Duodenal mucosa (tissue), 2 donors: ENCODE data around the gene PROK1.

Experiments used
- H3K27ac ChIP-seq: one replicate; pipeline ENCODE4 v1.7.0; 2013; ENCODE audit warnings: low read depth, low read length
- H3K27me3 ChIP-seq, 2 donors: one replicate each; pipeline ENCODE4 v1.7.0; 2013; ENCODE audit warnings: low read length in 2 of 2, control low read depth in 1 of 2; ENCODE audit not compliant: insufficient read depth in 2 of 2, control insufficient read depth in 1 of 2
- H3K36me3 ChIP-seq, 2 donors: one replicate each; pipeline ENCODE4 v1.7.0; 2013; ENCODE audit warnings: low read length in 2 of 2, control low read depth in 1 of 2; ENCODE audit not compliant: insufficient read depth in 2 of 2, control insufficient read depth in 1 of 2
- H3K4me1 ChIP-seq, 2 donors: one replicate each; pipeline ENCODE4 v1.7.0; 2013; ENCODE audit warnings: low read length in 2 of 2, control low read depth in 1 of 2; ENCODE audit not compliant: insufficient read depth in 2 of 2, control insufficient read depth in 1 of 2
- H3K4me3 ChIP-seq, 2 donors: one replicate each; pipeline ENCODE4 v1.7.0; 2013; ENCODE audit warnings: low read length in 2 of 2, low read depth in 1 of 2
- H3K9ac ChIP-seq, 2 donors: one replicate each; pipeline ENCODE4 v1.7.0; 2013; ENCODE audit warnings: low read length in 2 of 2, low read depth in 1 of 2
- H3K9me3 ChIP-seq, 2 donors: one replicate each; pipeline ENCODE4 v1.7.0; 2013; ENCODE audit warnings: low read length in 2 of 2, control low read depth in 1 of 2; ENCODE audit not compliant: control insufficient read depth in 1 of 2

Gene PROK1

GRCh38 chr1:110449661-110450651 is 993 bp upstream of the PROK1 start:
- peaks cover 0 to 9% of the 10 kb centered on the region in 2 donors for H3K27me3 ChIP-seq
- H3K9me3 ChIP-seq: no peaks in the 10 kb centered on the region
- no peak overlapping the region for H3K27ac ChIP-seq
- no peak overlapping the region for H3K4me3 ChIP-seq
- no peaks in the 10 kb centered on the region for H3K4me1 ChIP-seq
- no peak overlapping the region for H3K9ac ChIP-seq
- no peaks in the 10 kb centered on the region for H3K36me3 ChIP-seq

DNA sequence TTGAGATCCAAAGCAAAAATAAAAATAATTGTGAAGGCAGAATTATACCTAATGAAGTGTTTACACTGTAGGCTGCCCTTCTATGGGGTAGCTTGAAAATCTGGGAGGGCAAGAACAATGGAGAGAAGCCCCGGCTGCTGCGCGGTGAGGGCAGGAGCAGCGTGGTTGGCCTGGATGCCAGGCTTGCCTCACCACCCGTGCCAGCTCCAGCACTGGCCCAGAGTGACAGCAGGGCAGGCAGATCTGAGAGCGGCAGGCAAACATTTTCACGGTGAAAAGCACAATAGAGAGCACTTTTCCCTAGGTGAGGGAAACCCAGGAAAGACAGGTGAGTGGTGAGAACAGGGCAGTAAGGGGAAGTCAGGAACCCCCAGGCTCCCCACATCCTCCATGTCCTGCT is 1.4 kb downstream of the PROK1 start:
- H3K9ac ChIP-seq: no peak overlapping the region
- no peaks in the 10 kb centered on the region for H3K36me3 ChIP-seq
- H3K9me3 ChIP-seq: no peaks in the 10 kb centered on the region
- no peak overlapping the region for H3K4me3 ChIP-seq
- H3K4me1 ChIP-seq: no peaks in the 10 kb centered on the region
- H3K27ac ChIP-seq: no peak overlapping the region
- peaks cover 0 to 9% of the 10 kb centered on the region in 2 donors for H3K27me3 ChIP-seq

GRCh38 chr1:110453829-110454228 is 2.9 kb downstream of the PROK1 start:
- no peaks in the 10 kb centered on the region for H3K36me3 ChIP-seq
- H3K27ac ChIP-seq: no peak overlapping the region
- peaks cover 0 to 9% of the 10 kb centered on the region in 2 donors for H3K27me3 ChIP-seq
- no peak overlapping the region for H3K4me3 ChIP-seq
- H3K4me1 ChIP-seq: no peaks in the 10 kb centered on the region
- H3K9me3 ChIP-seq: no peaks in the 10 kb centered on the region
- no peak overlapping the region for H3K9ac ChIP-seq

- Histone ChIP-seq H3K36me3 (no peaks in the 10 kb centered on the region), H3K9me3 (no peaks in the 10 kb centered on the region)
Measured at GRCh38 chr1:110454328-110454727, 3.4 kb downstream of the PROK1 start.

DNA sequence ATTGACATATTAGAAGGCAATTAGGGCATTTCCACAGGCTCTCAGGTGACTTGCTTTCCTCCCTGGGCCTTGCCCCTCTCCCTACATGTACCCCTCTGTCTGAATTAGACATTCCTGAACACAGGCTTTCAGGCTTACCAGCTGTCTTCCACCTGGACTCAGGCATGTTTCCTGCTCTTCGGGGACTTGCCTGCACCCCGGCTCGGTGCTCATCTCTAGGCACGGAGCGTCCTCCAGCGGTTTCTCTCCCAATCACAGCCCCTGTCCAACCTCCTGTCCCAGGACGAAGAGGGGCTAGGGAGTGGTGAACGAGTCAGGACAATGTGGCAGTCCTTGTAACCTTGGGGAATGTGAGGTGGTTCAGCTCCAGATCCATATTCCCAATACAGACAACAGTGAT is 4.2 kb downstream of the PROK1 start:
- Histone ChIP-seq H3K9me3 (no peaks in the 10 kb centered on the region), H3K27me3 (peaks cover 0 to 7% of the 10 kb centered on the region in 2 donors), H3K4me3 (no peak overlapping the region), H3K4me1 (no peaks in the 10 kb centered on the region), H3K36me3 (no peaks in the 10 kb centered on the region), H3K27ac (no peak overlapping the region), H3K9ac (no peak overlapping the region)

More at GRCh38 chr1:110454328-110454727, 3.4 kb downstream of the PROK1 start:
- H3K4me3 ChIP-seq: no peak overlapping the region
- no peaks in the 10 kb centered on the region for H3K4me1 ChIP-seq
- peaks cover 0 to 9% of the 10 kb centered on the region in 2 donors for H3K27me3 ChIP-seq
- no peak overlapping the region for H3K9ac ChIP-seq
- no peak overlapping the region for H3K27ac ChIP-seq

DNA sequence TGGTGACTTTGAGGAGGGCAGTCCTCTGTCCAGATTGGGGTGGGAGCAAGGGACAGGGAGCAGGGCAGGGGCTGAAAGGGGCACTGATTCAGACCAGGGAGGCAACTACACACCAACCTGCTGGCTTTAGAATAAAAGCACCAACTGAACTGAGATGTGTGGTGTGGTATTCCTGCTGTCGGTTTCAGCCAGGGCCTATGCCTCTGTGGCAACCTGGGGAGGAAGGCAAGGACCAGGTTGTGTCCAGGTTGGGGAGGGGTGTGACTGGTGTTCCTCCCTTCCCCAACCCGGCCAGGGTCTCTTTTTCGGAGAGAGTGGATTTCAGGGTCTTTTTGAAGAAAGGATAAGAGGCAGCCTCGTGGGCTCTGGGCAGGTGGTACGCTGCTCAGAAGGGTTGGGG is 6.3 kb downstream of the PROK1 start:
- Histone ChIP-seq H3K27me3 (peaks cover 0 to 3% of the 10 kb centered on the region in 2 donors), H3K27ac (no peak overlapping the region), H3K9ac (no peak overlapping the region), H3K9me3 (no peaks in the 10 kb centered on the region), H3K4me1 (no peaks in the 10 kb centered on the region), H3K36me3 (no peaks in the 10 kb centered on the region), H3K4me3 (no peak overlapping the region)

- Histone ChIP-seq H3K9me3 (no peaks in the 10 kb centered on the region), H3K4me3 (no peak overlapping the region), H3K9ac (no peak overlapping the region), H3K36me3 (no peaks in the 10 kb centered on the region), H3K27me3 (peaks cover 0 to 3% of the 10 kb centered on the region in 2 donors), H3K27ac (no peak overlapping the region), H3K4me1 (peaks cover 0 to 17% of the 10 kb centered on the region in 2 donors)
Measured at GRCh38 chr1:110460253-110461220, 9.6 kb downstream of the PROK1 start.

DNA sequence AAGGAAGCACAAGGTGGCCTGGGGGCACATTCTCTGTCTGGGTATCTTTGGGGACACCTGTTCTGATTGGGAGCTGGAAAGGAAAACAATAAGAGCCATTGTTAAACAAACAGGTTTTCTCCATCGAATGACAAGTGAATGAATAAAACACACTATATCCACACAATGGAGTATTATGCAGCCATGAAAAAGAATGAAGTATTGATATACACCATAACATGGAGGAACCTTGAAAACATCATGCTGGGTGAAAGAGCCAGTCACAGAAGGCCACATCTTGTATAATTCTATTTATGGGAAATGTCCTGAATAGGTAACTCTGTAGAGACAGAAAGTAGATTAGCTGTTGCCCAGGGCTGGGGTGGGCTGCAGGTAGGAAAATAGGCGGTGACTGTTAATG is 11.1 kb downstream of the PROK1 start:
- H3K9ac ChIP-seq: no peak overlapping the region
- peaks cover 0 to 17% of the 10 kb centered on the region in 2 donors for H3K4me1 ChIP-seq
- no peaks in the 10 kb centered on the region for H3K9me3 ChIP-seq
- no peak overlapping the region for H3K27ac ChIP-seq
- H3K27me3 ChIP-seq: peaks cover 0 to 3% of the 10 kb centered on the region in 2 donors
- no peak overlapping the region for H3K4me3 ChIP-seq
- no peaks in the 10 kb centered on the region for H3K36me3 ChIP-seq

DNA sequence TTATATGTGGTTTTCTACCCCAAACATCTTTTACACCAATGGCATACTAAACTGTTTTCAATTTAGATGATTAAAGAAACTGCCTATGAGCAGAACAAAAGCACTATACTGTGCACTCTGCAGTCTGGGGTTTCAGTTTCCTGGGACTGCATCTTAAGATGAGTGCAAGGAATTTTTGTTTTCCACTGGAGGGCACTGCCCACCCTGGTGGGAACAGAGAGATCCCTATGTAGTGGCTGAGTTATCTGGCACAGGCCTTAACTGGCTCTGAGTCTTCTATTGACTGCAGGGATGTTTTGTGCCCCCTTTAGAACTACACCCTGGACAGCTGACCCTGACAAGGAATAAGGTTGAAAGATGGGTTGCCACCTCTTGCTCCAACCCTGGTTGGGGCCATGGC is 12.0 kb downstream of the PROK1 start:
- peaks cover 0 to 3% of the 10 kb centered on the region in 2 donors for H3K27me3 ChIP-seq
- H3K4me1 ChIP-seq: peaks cover 0 to 17% of the 10 kb centered on the region in 2 donors
- H3K4me3 ChIP-seq: no peak overlapping the region
- H3K9ac ChIP-seq: no peak overlapping the region
- no peaks in the 10 kb centered on the region for H3K9me3 ChIP-seq
- H3K36me3 ChIP-seq: no peaks in the 10 kb centered on the region
- H3K27ac ChIP-seq: no peak overlapping the region

DNA sequence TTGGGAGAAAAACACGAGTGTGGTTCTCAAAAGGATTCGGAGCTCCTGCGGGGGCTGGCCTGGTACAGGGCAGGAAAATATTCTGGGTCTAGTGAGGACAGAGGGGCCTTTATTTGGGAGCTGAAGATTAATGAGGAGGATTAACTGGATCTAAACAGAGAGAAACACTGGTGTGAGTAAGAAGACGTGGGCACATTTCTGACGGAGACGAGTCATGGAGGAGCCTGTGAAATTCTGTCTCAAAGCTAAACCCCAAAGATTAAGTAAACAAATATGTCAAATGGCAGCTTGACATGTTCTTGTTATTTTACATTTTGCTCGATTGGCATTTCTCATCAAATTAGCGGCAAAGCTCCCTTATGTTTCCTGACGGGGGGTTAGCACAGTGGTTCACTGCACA is 12.8 kb downstream of the PROK1 start:
- no peak overlapping the region for H3K27ac ChIP-seq
- peaks cover 0 to 17% of the 10 kb centered on the region in 2 donors for H3K4me1 ChIP-seq
- no peaks in the 10 kb centered on the region for H3K36me3 ChIP-seq
- no peak overlapping the region for H3K9ac ChIP-seq
- no peak overlapping the region for H3K4me3 ChIP-seq
- peaks cover 0 to 3% of the 10 kb centered on the region in 2 donors for H3K27me3 ChIP-seq
- no peaks in the 10 kb centered on the region for H3K9me3 ChIP-seq
